GM18505 (cell line): ENCODE data around the gene TMEM38A.

Experiments
- ATAC-seq: cut with Tn5 transposase; IDR thresholded peaks from one replicate; pipeline ENCODE4 v1.9.1; 2021; ENCODE audit not compliant: unreplicated experiment
- POLR2A ChIP-seq: IDR thresholded peaks from 4 replicates; pipeline ENCODE4 v1.6.1; 2011; ENCODE audit warnings: borderline replicate concordance; ENCODE audit not compliant: insufficient read depth, insufficient read length; ENCODE audit errors: extremely low read depth

Gene TMEM38A, protein sequence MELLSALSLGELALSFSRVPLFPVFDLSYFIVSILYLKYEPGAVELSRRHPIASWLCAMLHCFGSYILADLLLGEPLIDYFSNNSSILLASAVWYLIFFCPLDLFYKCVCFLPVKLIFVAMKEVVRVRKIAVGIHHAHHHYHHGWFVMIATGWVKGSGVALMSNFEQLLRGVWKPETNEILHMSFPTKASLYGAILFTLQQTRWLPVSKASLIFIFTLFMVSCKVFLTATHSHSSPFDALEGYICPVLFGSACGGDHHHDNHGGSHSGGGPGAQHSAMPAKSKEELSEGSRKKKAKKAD

DNA sequence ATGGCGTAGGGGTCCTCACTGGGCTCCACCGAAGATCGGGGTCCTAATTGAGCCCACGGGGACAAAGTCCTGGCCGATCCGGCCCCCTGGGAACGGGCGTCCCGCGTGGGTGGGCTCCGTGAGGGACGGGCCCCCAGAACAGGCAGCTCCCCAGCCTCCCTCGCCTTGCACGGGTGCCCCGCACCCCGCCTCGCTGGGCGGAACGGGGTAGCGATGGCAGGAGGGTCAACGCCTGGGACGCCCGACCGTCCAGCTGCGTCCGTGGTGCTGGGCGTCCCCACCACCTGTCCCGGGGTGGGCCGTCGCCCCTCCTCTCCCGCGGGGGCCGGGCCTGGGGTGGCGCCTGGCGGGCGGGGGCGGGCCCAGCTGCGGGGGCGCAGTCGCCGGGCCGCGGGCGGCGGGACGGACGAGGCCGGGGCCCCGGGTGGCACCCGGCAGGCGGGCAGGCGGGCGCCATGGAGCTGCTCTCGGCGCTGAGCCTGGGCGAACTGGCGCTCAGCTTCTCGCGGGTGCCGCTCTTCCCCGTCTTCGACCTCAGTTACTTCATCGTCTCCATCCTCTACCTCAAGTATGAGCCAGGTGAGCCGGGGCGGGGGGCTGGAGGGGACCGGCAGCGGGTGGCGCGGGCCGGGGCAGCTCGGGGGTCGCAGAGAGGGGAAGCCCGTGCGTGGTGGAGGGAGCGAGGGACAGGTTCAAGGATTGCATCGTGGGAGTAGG, at the start of gene TMEM38A:
TMEM38A (plus strand) TSS at position 377 of the 717 bp plus-strand sequence; CDS start at position 456, 79 bp downstream.
- TF ChIP-seq POLR2A: no peak
- ATAC-seq: no peak

GRCh38 chr19:16612636-16613035, 48.3 kb upstream of the TMEM38A start:
- no peak for TF ChIP-seq POLR2A
- ATAC-seq: no peak

DNA sequence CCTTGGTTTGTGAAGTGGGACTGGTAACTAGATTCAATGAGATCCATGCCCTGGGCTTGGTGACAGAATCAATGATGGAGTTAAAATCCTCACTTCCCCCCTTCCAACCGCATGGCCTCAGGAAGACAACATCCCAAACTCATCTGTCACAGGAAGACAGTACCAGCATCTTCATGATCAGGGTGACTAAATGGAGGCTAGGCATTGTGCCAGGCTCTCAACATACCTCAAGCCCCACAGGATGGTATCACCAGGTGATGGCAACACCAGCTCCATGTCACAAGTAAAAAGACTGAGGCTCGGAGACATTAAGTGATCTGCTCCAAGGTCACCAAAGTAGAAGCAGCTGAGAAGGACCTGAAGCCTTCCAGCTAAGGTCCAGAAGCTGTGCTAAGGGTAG, 47.1 kb upstream of the TMEM38A start:
- TF ChIP-seq POLR2A: no peak
- no peak for ATAC-seq

GRCh38 chr19:16614941-16615340, 46.0 kb upstream of the TMEM38A start:
- ATAC-seq: no peak

DNA sequence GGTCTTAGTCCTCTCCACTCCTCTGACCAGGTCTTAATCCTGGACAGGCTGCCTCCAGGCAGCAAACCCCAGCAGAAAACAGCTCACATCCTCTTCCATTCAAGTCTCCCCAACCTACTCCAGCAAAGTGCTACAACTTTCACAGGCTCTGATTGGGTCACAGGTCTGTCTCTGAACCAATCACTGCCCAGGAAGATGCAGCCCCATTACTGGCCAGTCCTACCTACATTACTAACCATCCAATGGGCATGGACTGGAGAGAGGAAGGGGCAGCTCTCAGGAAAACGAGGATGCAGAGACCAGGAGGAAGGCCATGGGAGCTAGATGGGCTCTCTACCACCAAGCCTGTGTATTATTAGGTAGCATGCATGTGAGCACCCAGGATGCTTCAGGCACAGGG, 45.1 kb upstream of the TMEM38A start:
- ATAC-seq: no peak

More at GRCh38 chr19:16614941-16615340, 46.0 kb upstream of the TMEM38A start:
- TF ChIP-seq POLR2A: no peak

DNA sequence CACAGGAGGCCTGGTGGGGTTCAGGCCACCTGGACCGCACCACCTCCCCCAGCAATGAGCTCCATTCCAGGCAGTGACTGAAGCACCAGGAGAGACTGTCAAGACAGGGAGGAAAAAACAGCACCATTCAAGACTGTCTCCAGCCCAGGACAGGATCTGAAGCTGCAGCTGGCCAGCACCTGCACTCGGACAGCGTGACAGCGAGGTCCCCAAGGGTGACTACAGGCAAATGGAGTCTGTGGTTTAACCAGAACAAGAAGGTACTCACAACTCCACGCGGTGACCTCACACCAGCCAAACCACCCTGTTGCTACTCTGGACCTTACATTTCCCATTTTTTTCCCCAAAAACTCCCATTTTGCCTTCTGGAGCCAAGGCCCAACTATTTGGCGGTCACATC, 42.7 kb upstream of the TMEM38A start:
- ATAC-seq: no peak
- no peak for TF ChIP-seq POLR2A

More for the DNA sequence above, 45.1 kb upstream of the TMEM38A start:
- no peak for TF ChIP-seq POLR2A

GRCh38 chr19:16619457-16619856, 41.5 kb upstream of the TMEM38A start:
- TF ChIP-seq POLR2A: no peak
- ATAC-seq: no peak

DNA sequence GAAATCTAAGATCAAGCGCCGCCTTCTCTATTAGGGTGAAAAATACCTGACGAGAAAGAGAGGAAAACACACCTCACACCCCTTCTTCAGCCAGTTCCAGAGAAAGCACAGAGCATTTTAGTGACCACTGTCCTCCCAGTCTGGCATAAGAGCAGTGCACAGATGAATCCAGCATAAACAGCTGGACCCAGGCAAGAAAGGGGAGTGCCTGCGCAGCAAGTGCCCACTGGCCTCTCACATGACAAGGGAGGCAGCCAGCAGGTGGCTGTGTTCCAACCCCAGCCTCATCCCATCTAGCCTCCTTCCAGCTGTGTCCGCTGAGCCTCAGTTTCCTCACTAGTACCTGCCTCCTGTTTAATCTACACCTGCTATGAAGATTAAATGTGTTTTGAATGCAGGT, 40.9 kb upstream of the TMEM38A start:
- TF ChIP-seq POLR2A: no peak
- no peak for ATAC-seq

- TF ChIP-seq POLR2A: no peak
Measured at GRCh38 chr19:16620584-16620983, 40.4 kb upstream of the TMEM38A start.

GRCh38 chr19:16621165-16621800, 39.7 kb upstream of the TMEM38A start:
- no peak for ATAC-seq
- no peak for TF ChIP-seq POLR2A

More at GRCh38 chr19:16620584-16620983, 40.4 kb upstream of the TMEM38A start:
- no peak for ATAC-seq

DNA sequence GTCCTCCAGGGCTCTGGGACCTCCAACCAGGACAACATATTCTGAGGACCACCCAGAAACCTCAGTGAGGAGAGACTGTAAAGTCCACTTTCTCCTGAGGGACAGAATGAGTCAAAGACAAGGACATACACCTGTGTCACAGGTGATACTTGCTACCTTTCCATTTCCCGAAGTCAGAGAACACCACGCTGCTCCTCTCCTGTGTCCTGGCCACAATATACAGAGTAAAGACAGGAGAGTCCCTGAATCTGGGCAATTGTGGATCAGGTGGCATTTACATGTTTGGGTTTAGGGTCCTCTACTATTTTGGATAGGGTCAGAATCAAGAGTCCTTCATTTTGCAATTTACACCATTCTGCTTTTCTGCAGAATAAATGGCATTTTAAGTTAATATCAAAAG, 37.9 kb upstream of the TMEM38A start:
- no peak for TF ChIP-seq POLR2A
- ATAC-seq: no peak

DNA sequence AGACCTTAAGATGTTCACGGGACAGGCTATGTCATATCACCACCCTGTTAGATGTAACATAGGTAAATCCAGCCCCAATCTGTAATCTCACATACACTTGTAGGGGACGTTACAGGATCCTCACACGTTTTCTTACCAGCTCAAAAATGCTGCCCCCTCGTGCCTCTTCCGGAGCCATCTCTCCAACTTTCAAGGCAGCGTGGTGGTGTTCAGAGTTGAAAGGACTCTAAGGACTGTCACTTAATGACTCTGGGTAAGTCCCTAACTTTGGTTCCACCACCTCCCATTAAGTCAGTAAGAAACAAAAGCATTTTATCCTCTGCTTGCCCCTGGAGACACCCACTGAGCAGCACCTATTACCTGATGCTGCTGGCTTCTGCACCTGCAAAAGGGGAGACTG, 37.4 kb upstream of the TMEM38A start:
- TF ChIP-seq POLR2A: no peak

GRCh38 chr19:16624236-16624635, 36.7 kb upstream of the TMEM38A start:
- TF ChIP-seq POLR2A: no peak

More for the DNA sequence above, 37.4 kb upstream of the TMEM38A start:
- no peak for ATAC-seq

More at GRCh38 chr19:16624236-16624635, 36.7 kb upstream of the TMEM38A start:
- ATAC-seq: no peak
